ENCODE data around the gene TIGD7.

DNA sequence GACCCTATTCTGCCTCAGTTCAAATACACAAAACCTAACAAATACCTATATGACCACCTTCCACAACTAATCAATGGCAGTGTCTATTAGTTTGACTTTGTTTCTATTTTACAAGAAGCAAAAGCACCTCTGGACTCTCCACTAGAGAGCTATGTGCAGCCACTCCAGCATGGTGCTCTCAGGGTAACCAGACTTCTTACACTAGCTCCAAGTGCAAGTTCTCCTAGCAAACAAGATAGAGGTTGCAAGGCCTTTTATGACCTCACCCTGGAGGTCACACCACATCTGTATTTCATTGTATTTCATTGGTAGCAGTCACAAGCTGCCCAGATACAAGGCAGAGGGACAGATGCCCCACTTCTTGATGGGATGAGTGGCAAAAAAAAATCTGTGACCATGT is 30.3 kb downstream of the TIGD7 start:
- TF ChIP-seq CBX8 (IDR thresholded peaks at IDR 0.05) (no peak), KDM1A (IDR thresholded peaks at IDR 0.05; ENCODE audit: low read depth) (no peak), CTCF (IDR thresholded peaks at IDR 0.05) (no peak), SREBF2 (IDR thresholded peaks at IDR 0.05) (no peak), E2F6 (IDR thresholded peaks at IDR 0.05; ENCODE audit: borderline replicate concordance, low read depth) (no peak), MYC (IDR thresholded peaks at IDR 0.05; ENCODE audit: borderline replicate concordance, low read length) (no peak), RAD21 (conservative IDR thresholded peaks at IDR 0.05 in 1 of 2, IDR thresholded peaks at IDR 0.05 in 1 of 2) (no peak), MAZ (IDR thresholded peaks at IDR 0.05; ENCODE audit: borderline replicate concordance, low read depth, low read length) (no peak), CHD2 (IDR thresholded peaks at IDR 0.05; ENCODE audit: low read length, partially characterized antibody) (no peak), MAX (IDR thresholded peaks at IDR 0.05) (no peak)
